ENCODE measurements around the gene BOC.

The BOC gene

DNA sequence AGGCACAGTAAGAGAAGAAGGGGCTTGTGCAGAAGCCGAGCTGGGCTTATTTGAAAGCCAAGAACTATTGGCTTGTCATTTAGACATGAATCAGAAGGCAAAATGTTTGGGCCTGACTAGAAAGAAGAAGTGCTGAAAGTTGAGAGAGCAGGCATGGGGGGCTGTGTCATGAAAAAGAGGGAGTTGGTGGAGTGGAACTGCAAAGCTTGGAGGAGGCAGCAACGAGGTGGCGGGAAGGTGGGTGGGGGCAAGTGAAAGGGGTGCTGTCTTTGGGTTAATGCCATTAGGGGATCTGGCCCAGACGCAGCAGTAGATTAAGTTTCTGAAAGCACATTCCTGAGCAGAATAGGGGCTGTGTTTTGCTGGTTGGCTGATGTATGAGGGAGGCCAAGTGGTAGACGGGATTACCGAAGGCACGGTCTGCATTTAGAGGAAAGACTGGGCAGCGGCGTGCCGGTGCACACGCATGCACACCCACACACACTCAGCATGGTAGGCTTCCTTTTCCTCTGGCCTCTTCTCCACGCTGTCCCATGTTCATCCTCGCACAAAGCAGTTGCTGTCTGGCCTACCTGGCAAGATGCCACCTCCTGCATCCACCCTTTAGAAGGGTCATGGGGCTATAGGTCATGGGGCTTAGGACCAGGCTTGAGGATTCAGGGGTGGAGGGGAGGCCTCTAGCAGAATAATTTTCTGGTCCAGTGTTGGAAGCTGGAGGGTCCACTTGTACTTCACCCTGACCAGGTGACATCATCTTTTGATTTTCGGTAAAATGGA is 43.0 kb downstream of the BOC start:
- DNase-seq, result no peak

DNA sequence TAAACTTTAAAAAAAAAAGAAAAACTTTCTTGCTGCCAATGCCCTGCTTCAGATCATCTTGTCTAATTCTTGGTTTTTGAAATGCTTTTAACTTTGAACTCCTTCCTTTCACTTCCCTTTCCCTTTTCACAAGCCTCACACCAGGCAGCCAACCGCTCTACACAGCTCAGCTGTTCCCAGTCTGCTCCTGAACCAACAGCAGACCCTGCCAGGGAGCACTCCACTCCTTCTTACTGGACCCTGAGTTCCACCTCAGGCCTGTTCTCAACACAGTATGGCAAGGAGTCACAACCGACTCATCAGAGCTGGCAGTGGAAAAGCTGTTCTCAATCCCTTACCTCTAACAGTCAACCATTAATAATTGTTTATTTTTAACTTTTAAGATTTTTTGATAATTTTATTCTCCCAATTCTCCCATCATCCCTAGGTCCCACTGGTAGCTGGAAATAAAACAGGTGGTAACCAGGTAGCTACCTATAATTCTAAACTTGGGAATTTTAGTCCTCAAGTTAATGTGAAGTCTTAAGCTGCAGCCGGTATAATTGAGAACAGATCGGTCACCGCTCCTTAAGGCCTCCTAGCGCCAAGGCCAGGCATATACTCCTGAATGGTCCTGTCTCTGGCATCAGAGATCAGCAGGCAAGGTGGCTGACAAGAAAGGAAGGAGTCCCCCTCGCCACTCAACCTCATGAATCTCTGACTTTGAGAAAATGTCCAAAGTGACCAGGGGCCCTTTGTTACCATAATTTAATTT is 43.9 kb downstream of the BOC start:
- DNase-seq, result no peak

DNA sequence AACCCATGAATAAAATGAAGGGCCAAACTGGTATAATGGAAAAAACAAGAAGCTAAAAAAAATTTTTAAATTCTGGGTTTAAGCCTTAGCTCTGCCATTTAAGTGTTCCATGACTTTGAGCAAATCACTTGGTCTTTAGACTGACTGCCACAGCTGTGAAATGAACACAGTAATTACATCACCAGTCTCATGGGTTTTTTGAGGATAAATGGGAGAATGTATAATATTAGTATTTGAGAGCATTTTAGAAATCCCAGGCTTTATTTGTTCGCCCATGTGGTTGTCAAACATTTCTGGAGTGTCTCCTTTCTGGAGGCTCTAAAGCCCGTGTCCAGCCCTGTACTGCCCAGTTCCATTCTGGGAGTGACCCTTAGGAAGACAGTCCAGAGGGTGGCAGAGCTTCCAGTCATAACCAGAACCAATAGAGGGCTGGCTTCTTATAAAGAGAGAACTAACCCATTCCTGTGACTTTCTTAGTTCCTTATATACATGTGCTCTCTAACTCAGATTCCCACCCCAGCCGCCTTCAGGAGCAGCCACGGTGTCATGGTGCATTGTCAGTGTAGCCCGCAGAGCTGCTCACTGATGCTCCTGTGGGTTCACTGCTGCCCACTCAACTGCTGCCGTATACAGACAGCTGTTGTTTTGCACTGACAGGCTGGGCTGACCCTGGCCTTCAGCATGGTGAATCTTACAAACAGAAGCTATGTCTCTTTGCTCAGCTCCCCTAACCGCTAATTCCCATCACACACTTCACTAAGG is 44.7 kb downstream of the BOC start:
- DNase-seq, result no peak

DNA sequence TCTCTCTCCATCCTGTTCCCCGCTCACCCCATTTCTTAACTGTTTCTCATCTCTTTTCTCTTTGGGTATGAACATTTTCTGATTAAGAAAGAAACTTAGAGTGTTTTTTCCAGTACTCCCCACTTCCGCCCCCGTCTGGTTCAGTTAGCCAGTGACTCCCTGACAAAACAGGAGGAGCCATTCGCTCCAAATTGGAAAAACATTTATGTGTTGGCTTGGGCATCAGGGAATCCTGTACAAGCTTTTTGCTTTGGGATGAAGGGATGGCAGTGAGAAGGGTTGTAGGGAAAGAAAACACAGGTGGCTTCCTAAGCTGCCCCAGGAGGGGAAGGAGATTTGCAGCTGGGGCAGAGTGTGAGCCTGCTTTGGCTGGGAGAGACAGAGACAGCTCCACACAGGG is 47.0 kb downstream of the BOC start:
- no peak for DNase-seq

DNA sequence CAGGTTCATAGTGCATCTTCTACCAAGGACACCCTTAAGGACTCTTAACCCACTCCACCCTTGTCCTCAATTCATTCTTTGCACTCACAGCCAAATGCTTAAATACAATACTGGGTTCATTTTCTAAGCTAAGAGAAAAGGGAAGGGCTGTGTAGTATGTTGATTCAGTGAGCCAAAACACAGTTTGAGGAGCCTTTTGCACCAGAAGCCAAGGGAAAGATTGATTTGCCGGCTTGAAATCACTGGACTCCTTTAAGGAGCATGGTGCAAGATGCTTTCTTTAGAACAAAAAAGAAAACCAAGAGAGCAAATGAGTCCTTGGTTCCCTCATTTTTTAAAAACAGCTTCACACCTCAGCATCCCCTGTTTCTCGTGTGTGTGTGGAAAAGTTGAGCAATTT is 47.8 kb downstream of the BOC start:
- no peak for DNase-seq

DNA sequence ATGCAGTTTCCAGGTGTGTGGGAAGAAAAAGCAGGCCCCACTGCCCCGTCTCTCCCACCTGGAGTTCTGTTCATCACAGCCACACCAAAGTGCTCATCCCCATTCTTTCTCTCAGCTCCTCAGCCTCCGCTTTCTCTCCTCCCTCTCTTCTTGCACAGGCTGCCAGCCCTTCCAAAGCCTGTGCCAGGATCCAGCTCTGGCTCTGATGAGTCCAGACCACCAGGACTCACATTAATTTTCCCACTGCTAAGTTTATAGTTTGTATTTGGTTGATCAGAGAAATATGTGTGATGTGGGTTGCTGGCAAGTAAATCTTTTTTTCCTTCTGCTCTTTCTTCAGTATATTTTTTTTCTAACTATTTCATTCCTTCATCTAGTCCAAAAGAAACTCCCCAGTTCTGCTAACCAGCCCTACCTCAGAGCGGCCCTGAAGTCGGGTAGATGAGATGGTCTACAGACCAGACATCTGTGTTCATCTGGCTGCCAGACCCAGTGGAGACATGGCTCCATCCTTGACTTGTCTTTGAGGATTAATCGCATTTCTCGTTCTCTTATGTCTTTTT is 49.8 kb downstream of the BOC start:
- no peak for DNase-seq

DNA sequence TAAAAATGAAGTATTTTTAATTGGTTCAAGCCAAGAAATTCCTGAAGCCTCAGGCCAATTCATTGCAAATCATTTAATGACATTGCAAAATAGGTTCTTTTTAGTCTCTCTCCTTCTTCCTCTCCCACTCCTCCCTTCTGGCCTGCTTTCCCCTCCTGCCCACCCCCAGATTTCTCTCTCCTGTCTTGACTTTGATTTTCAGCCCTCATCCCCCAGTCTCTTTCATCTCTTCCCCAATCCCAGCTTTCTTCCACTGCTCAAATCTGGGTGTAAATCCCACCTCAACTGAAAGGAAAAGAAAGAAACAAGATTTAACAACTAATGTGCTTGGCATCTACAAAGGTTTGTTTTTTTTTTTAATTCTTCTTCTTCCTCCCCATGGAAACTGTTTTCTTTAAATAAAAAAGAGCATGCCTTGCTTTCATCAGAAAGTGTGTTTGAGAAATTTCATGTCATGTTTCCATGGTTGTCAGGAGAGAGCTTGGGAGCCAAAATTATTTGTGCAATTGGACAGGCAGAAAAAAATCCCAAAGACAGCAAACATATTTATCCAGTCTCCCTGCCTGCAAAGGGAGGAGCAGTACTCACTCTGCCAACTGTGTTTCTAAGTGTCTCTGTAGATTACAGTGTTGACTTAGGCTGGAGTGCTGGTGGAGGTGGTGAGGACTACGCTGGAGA is 50.4 kb downstream of the BOC start:
- no peak for DNase-seq

DNA sequence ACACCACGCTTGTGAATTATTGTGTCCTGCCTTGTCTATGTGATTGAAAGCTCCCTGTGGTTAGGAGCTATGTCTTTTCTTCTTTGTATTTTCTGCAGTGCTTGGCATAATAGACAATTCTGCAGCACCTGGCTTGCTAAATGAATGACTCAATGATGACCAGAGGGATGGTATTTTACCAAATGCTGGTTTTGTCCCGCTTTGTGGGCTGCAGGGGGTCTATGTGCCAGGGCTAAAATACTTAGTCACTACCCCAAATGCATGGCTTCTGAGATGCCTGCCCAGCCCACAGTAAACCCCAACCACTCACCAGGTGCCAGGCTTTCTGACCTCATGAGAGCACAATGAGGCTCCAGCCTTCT is 50.9 kb downstream of the BOC start:
- DNase-seq, result no peak

DNA sequence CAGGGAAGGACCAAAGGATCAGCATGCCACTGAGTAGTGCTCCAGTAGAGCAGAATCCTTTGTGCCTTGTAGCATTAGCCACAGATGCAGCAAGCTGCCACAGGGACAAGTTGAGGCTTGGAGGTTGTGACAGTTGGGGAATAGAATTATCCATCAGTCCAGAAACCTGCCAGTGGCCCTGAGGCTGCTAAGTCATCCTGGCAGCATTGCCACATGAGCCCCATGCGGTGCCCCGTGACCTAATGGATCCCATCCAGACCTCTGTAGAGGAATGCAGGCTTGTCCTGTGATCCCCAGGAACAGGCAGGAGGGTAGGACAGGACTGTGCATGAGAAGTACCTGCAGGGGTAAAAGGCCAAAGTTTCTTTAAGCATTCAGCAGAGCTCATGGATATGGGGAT is 51.7 kb downstream of the BOC start:
- no peak for DNase-seq

DNA sequence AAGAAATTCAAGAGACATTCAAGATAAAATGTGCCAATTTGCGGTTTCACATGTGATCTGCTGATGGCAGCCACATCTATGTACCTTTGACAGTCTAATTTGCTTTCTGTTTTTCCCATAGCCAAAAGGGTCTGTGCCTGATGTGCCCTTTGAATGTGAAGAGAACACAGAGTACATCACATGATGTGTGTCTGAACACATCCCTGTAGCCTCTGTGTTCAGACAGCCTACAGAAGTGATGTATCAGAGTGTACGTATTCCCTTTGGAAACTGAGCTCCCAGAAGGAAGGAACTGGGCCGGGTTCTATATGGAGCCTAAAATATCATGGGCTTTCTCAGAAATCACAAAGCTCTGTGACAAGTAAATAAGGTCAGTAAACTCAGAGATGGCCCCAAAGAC is 52.4 kb downstream of the BOC start:
- DNase-seq, result no peak

DNA sequence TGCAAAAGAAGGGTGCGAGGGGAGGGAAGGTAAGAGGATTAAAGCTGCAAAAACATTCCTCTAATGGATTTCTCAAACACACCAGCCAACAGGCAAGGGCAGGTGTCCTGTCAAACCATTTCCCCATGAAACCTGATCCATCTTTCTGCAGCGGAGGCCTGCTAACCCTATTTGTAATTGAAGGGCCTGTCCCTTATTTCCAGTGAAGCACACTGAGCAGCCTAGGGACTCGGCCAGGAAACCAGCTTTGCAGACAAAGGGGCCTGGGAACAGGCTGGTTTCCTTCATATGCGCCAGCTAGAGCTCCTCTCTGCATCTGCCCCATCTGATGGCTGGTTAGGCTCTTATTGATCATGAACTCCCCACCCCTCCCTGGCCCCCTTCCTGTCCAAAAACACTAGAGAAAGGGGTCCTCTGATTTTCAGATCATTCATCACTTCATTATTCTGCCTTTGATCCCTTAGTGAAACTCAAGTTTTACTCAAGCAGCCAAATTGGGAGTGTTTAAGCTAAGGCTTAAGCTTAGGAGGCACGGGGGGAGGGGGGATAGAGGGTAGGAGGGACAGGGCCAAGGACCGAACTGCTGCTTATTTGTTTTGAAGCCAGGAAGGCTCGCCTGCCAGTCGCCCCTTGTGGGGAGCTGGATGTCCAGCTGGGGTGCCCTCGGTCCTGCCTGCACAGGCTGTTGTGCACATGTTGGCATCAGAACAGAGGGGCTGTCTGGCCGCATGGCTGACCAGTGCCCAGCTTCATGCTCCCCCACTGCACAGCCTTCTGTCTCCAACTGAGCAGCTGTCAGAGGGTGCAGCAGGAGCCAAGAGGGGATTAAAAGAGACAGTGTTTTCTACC is 53.1 kb downstream of the BOC start:
- peak; percentile 79 to 82 for DNase-seq

DNA sequence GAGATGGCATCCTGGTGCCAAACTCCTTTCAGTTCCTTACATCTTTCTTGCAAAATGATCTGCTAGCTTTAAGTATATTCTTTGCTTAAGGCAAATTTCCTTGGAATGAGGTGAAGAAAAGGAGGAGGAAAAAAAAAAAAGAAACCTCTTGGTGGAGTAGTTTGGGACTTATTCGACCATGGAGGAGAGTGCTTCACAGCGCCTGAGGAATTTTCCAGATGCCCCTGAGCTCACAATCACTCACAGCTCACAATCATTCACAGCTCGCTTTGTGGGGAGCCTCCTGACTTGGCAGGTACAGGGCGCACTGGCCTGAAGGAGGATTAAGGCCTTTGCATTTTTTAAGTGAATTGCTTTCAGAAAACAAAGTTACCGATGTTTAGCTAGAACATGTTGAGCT is 53.9 kb downstream of the BOC start:
- DNase-seq, result no peak

DNA sequence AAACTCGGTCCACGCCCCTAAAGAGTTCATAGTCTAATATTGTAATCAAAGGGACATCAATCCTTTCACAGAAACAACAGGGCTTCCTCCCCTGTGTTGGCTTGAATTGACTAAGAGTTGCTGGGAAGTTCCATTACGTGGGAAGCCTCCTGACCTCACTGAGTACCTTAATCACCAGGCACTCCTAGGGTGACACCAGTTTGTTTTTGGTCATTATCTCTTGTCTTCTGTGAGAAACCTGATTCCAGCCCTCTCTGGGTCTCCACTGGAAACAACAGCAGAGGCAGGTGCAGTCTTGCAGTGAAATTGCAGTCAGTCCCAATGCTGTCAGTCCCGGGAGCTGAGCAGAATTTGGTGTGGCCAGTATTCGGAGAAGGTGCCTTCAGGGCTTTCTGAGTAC is 55.4 kb downstream of the BOC start:
- peak; percentile 63 to 78 for DNase-seq

DNA sequence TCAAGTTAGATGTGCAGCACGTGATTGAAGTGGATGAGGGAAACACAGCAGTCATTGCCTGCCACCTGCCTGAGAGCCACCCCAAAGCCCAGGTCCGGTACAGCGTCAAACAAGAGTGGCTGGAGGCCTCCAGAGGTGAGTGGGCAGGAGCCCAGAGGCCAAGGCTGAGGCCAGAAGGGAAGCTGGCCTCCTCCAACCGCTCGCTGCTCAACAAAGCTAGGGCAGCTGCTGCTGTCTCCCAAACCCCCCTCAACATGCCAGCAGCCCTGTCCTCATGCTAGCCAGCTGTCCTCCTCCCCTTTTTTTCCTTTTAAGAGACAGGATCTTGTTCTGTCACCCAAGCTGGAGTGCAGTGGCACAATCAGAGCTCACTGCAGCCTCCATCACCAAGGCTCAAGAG is 57.0 kb downstream of the BOC start:
- DNase-seq, result no peak

DNA sequence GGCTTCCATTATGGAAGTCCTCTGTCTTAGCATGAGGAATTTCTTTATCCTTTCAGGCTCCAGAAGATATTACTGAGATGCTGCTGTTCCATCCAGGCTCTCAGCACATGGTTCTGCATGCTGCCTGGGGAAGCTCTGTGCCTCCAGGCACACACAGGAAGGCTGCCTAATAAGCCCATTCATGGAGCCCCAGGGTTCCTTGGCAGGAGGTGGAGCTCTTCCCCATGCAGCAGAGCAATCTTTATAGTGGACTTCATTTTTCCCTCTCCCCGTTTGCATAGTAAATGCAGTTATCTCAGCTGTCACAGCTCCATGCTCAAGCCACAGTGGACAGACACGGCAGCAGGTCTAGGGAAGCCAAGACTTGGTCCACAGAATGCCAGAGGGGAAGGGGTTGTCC is 57.6 kb downstream of the BOC start:
- no peak for DNase-seq

DNA sequence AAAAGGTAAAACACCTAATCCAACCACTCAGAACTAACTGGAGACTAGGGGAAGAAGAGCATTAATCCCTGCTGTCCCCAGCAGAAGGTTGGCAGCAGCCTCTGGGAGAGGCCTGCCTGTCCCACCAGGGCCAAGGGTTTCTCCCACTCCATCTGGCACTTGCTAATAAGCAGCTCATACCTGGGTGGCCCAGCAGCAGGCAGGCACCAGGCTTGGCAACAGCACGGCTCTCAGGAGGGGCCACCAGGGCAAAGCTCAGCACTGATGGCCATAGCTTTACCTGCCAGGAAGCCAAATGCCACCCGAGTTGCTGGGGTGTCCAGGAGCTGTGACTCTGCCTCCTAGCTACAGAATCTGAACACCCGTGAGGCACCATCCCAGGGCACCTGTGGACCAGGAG is 58.3 kb downstream of the BOC start:
- DNase-seq, result no peak

DNA sequence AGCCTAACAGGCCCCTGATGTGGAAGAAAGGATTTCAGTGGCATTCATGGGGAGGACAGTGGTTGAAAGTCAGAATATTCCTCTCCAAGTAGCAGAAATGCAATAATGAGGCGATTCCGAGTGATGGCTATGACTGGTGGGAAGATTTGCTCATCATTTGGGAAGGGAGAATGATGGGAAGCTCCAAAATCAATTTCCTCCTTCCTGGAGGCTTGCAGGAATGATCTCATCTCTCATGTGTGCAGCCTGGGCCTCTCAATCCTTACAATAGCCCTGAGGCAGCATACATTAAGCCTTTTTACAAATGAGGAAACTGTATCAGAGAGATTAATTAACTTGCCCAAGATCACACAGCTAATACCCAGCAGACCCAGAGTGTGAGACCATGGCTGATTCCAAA is 58.7 kb downstream of the BOC start:
- no peak for DNase-seq

DNA sequence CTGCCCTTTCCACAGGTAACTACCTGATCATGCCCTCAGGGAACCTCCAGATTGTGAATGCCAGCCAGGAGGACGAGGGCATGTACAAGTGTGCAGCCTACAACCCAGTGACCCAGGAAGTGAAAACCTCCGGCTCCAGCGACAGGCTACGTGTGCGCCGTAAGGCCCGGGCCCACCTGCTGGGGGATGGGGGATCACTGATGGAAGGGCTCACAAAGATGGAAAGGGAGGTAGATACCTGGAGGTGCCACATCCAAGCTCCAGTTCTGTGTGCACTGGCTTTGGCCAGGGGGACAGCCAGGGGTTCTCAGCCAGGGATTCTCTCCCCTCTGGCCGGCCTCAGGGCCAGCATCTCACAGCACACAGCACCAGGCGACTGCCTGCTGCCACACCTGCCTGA is 59.4 kb downstream of the BOC start:
- DNase-seq, result no peak

DNA sequence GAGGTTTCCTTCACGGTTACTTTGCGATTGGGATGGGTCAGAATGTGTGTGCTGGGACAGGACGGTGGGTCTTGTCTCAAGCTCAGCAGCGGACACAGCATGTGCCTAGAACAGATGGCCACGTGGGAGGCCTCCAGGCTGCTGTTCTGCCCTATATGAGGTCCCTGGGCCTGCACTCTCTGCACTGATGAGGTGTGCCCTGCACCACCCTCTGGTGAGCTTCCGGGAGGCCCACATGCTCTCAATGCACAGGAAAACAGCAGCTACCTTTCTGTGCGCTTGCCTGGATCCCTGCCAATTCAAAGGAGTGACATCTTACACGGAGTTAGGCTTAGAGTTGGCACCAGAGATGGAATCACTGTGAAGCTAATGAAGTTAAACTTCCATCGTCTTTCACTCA is 59.8 kb downstream of the BOC start:
- DNase-seq, result peak; percentile 27 to 65

DNA sequence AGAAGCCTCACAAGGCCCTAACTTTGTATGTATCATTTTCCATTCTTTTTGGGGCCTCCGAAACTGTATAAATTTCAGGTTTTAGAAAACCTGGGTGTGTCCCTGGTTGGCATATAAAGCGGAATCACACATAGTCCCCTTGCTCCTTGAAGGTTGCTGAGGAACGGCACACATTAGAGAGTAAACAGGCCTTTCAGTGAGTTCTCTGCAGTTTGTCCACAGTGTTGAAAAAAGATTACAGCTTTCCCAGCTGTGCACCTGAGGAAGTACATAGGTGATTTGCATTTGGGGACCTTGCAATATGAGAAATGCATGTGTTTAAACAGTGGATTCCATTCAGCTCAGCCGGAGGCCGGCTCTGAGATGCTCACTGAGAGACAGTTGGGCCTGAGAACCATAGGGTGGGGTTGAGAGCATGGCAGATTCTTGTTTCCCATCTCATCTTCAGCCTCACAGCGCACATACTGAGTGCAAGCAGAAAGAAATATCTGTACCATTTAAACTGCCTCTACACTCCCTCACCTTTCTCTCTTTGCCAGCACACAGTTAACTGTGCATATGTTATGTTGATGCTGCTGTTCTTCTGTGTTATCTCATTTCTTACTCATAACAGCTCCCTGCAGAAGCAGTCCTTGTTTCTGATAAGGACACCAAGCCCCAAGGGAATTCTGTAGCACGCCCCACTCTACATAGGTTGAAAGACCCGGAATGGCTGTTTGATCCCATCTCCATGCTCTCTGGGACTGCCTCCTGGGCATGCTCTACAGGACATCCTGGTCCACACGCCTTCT is 60.4 kb downstream of the BOC start:
- DNase-seq, result no peak

DNA sequence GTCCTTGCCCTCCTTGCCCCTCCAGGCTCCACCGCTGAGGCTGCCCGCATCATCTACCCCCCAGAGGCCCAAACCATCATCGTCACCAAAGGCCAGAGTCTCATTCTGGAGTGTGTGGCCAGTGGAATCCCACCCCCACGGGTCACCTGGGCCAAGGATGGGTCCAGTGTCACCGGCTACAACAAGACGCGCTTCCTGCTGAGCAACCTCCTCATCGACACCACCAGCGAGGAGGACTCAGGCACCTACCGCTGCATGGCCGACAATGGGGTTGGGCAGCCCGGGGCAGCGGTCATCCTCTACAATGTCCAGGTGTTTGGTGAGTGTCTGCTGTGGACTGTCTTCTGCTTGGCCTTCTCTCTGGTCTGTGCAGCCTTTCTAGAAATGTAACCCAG is 61.0 kb downstream of the BOC start:
- DNase-seq, result no peak

Data from SHP77 (cell line).